Activated naive CD8-positive, alpha-beta T cell treated with anti-CD3 and anti-CD28 coated beads for 36 hours (primary cell): ENCODE measurements around the gene CDH11. TPM values are rescaled to one million over a fixed set of nuclear protein-coding genes. Genes with fewer than 3 reads are reported as not detected.

Source experiments
- DNase-seq: peaks from one replicate; pipeline ENCODE4 v3.0.0; 2021
- H3K27ac Mint-ChIP-seq: one replicate; pipeline ENCODE4 v1.8.0; 2022; ENCODE audit warnings: mild to moderate bottlenecking, moderate library complexity, mixed read lengths
- H3K27me3 Mint-ChIP-seq: one replicate; pipeline ENCODE4 v1.8.0; 2022; ENCODE audit warnings: mild to moderate bottlenecking, mixed read lengths
- H3K36me3 Mint-ChIP-seq: one replicate; pipeline ENCODE4 v1.8.0; 2021; ENCODE audit warnings: mild to moderate bottlenecking, mixed read lengths
- H3K4me1 Mint-ChIP-seq: one replicate; pipeline ENCODE4 v1.8.0; 2021; ENCODE audit warnings: mixed read lengths
- H3K4me3 Mint-ChIP-seq: one replicate; pipeline ENCODE4 v1.8.0; 2022; ENCODE audit warnings: mild to moderate bottlenecking, moderate library complexity, mixed read lengths
- H3K9me3 Mint-ChIP-seq: one replicate; pipeline ENCODE4 v1.8.0; 2022; ENCODE audit warnings: mixed read lengths
- total RNA-seq, 2 experiments: library from RNA; stranded (reverse); gene quantifications; one replicate each; pipeline ENCODE4 v1.2.3, GENCODE V29; 2021

Gene CDH11
- total RNA-seq, 2 experiments from 2014 or later: not detected

DNA sequence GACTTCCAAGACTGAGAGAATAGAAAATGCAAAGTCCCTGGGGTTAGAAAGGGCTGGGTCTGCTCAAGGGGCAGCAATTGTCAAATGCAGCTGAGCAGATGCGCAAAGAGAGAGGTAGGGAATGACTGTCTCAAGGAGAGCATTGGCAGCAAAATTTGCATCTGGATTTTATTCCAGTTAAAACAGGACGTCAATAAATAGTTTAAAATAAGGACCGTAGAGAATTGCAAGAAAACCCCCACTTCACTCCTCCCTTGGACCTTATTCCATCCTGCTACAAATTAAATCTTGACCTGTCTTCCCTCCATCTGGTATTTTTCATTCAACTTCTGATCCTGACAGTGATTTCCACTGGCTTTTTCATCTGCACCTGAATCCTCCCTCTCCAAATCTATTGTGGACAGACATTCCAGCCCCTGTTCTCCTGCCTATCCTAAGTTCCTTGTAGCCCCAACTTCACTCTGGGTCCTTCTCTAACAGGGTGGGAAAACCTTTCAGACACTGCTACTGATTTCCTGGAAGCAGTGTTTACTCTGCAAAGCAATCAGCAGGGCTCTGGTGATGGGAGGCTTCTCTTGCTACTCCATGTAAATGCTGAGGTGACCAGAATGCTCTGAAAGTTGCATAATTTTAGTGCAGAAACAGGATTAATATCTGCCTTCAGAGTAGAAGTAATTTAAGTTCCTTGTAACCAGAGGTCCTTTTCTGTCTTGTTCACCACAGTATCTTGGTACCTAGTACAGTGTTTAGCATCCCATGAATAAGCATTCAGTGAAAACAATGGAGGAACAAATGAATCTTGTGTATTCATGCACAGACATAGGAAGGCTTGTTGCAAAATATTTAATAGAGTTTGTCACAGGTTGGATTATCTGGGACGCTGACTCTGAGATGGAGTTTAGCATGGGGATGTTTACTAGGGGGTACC is 79.2 kb downstream of the CDH11 start:
- DNase-seq: no peak
- Mint-ChIP-seq H3K4me1 (no peaks in the 10 kb centered on the region), H3K9me3 (peaks cover 6% of the 10 kb centered on the region), H3K27me3 (no peaks in the 10 kb centered on the region), H3K36me3 (no peaks in the 10 kb centered on the region), H3K27ac (no peak overlapping the region), H3K4me3 (no peak overlapping the region)

DNA sequence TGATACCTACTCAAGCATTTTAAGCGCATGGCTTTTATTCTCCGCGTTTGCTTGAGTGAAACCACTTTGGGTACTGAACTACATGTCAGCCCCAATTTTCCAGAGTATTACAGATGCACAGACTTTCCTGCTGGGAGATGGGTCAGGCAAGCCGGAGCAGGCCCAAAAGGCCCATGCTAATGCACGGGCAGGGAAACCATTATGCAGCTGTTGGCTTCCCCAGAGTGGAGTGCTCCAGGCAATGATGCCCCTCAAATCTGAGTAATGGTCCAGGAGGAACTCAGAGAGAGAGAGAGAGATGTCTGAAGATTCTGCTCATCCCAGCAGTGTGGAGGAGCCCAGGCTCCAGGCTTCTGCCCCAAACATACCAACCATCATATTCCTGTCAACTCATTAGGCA is 80.2 kb downstream of the CDH11 start:
- Mint-ChIP-seq H3K4me1 (no peaks in the 10 kb centered on the region), H3K4me3 (no peak overlapping the region), H3K27me3 (no peaks in the 10 kb centered on the region), H3K9me3 (peaks cover 7% of the 10 kb centered on the region), H3K27ac (no peak overlapping the region), H3K36me3 (no peaks in the 10 kb centered on the region)
- no peak for DNase-seq

DNA sequence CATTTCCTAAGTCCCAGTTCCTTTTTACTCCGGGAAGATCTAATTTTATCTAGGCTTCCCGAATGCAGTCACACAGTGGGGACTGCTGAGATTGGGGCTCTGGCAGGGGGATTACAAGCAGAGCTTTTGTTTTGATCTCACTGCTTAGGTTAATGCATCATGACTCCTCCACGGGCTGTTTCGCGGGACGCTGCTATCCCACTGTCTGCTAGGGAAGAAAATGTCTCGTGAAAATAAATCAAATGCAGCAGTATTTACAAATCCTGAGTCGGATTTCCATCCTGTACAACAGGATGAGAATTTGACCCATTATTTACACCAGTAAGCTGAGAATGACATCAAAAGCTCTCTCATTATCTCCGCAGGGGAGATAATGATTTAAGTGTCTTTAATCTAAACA is 83.8 kb downstream of the CDH11 start:
- no peaks in the 10 kb centered on the region for H3K4me1 Mint-ChIP-seq
- peaks cover 7% of the 10 kb centered on the region for H3K9me3 Mint-ChIP-seq
- H3K27ac Mint-ChIP-seq: no peak overlapping the region

DNA sequence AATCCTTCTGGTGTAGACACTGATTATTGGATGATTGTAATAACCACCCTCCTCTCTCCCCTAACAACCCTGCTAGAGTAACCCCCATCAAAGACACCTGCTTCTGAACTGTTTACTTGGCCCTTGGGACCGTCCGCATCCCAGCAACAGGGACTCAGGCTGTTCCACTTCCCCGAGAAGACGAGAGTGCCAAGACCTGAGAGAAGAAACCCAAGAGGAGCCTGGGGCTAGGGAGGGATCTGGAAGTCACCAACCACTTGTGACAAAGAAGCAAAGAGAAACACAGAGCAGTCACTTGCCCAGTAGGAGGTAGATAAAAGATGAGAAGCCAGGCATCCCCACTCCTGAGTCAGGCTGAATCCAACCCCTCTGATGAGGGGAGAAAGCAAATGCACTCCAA is 84.3 kb downstream of the CDH11 start:
- Mint-ChIP-seq H3K4me1 (no peaks in the 10 kb centered on the region), H3K27ac (no peak overlapping the region), H3K4me3 (no peak overlapping the region), H3K27me3 (no peaks in the 10 kb centered on the region), H3K36me3 (no peaks in the 10 kb centered on the region), H3K9me3 (peaks cover 7% of the 10 kb centered on the region)
- DNase-seq: no peak

More for the DNA sequence above, 83.8 kb downstream of the CDH11 start:
- H3K36me3 Mint-ChIP-seq: no peaks in the 10 kb centered on the region
- H3K27me3 Mint-ChIP-seq: no peaks in the 10 kb centered on the region
- DNase-seq: no peak
- no peak overlapping the region for H3K4me3 Mint-ChIP-seq

DNA sequence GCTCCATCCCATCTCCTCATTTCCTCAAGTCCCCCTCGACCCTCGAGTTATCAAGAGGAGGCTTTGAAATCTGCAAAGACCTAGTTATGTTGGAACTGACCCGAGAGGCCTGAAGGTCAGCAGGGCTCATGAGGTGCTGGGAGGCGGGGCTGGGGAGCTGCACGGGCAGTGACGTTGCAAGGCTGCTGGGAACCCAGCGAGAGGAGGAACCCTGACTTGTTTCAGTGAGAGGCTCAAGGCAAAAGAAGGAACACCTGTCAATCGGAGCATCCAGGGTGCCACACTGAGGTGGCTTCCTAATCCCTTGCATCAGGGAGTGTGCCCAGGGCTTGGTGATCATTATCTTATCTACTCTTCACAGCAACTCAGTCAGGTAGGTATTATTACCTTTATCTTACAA is 86.9 kb downstream of the CDH11 start:
- Mint-ChIP-seq H3K4me1 (no peaks in the 10 kb centered on the region), H3K4me3 (no peak overlapping the region), H3K27ac (no peak overlapping the region), H3K9me3 (peaks cover 7% of the 10 kb centered on the region), H3K27me3 (no peaks in the 10 kb centered on the region), H3K36me3 (no peaks in the 10 kb centered on the region)
- DNase-seq: no peak

DNA sequence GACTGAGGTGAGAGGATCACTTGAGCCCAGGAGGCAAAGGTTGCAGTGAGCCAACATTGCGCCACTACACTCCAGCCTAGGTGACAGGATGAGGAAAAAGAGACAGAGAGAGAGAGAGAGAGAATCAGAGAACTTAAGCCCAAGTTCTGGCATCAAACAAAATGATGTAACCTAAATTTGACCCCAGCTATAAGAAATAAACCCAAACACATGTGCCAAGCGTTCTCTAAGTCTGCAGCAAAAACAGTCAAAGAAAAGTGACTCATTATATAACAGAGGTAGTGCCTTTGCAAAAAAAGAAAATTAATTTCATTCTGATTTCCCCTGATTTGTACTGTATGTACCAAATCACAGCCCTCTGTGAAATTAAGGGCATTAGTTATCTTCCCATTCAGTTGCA is 89.5 kb downstream of the CDH11 start:
- H3K36me3 Mint-ChIP-seq: no peaks in the 10 kb centered on the region
- no peak overlapping the region for H3K27ac Mint-ChIP-seq
- H3K27me3 Mint-ChIP-seq: no peaks in the 10 kb centered on the region
- H3K9me3 Mint-ChIP-seq: peaks cover 4% of the 10 kb centered on the region
- DNase-seq: no peak
- no peaks in the 10 kb centered on the region for H3K4me1 Mint-ChIP-seq
- no peak overlapping the region for H3K4me3 Mint-ChIP-seq

DNA sequence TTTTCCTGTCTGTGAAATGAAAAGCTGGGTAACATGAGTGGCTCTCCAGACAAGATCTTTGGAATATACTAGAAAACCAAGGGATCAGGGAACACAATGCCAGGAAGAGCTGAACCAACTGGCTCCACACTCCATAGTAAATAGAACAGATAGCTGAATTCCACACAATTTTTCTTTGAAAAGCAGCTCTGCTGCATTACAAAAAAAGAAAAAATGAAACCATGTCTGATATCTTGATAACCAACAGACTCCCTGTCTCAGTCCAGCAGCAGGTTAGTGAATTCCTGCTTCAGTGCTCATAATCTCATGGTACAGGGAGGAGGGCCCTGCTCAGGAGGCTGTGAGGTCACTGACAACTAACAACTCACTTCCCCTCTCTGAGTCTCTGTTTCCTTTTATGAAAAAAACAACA is 97.1 kb downstream of the CDH11 start:
- no peaks in the 10 kb centered on the region for H3K36me3 Mint-ChIP-seq
- peaks cover 4% of the 10 kb centered on the region for H3K9me3 Mint-ChIP-seq
- H3K4me3 Mint-ChIP-seq: no peak overlapping the region
- H3K27ac Mint-ChIP-seq: no peak overlapping the region
- DNase-seq: no peak
- no peaks in the 10 kb centered on the region for H3K4me1 Mint-ChIP-seq
- H3K27me3 Mint-ChIP-seq: no peaks in the 10 kb centered on the region

DNA sequence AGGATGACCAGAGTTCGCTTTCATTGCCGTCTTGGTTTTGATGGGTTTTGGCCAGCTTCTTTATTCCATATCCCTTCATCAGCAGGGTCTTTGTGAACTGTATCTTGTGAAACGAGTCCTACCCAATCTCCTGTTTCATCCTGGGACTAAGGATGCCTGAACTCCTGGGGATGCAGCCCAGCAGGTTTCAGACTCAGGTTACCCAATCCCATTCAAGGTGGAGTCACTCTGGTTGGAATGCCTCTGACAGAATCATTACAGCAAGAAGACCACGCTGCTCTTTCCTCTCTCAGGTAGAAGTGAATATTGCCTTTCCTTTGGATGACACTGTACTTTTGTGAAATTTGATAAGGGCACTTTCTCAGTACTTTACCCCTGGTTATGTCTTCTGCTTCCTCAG is 98.1 kb downstream of the CDH11 start:
- Mint-ChIP-seq H3K4me1 (no peaks in the 10 kb centered on the region), H3K36me3 (no peaks in the 10 kb centered on the region), H3K4me3 (no peak overlapping the region), H3K27ac (no peak overlapping the region), H3K27me3 (no peaks in the 10 kb centered on the region), H3K9me3 (peaks cover 4% of the 10 kb centered on the region)
- DNase-seq: no peak

DNA sequence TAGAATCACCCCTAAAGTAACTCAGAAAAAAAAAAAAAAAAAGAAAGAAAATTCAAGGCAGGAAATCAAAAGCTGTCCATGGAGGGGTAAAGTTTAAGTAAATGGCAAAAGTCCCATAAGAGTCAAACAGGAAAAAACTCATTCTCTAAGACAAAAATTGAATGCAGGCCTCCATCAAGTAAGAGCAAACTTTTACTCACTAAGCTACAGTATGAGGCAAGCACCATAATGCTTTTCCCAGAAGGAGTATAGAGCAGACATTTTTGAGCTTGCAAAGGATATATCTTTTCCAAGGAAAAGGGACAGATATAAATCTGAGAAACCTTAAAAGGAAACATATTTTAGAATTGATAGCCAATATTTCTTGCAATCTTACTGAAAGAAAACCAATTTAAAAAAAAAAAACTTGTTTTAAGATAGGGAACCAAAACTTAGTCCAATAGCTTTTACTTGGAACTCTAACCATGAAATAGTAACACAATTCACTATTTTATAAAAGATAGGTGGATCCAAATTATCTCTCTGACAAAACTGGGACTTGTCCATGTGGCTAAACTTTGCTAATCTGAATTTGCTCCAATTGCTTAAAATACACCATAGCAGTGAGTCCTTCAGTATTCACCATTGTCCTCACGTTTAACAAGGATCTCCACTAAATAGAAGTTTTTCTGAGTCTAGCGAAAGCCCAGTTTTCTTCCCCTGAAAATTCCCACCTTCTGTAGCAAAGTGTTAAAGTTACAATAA is 99.8 kb downstream of the CDH11 start:
- H3K9me3 Mint-ChIP-seq: peaks cover 1% of the 10 kb centered on the region
- no peaks in the 10 kb centered on the region for H3K36me3 Mint-ChIP-seq
- H3K27me3 Mint-ChIP-seq: no peaks in the 10 kb centered on the region
- H3K27ac Mint-ChIP-seq: no peak overlapping the region
- H3K4me3 Mint-ChIP-seq: no peak overlapping the region
- no peaks in the 10 kb centered on the region for H3K4me1 Mint-ChIP-seq
- no peak for DNase-seq

DNA sequence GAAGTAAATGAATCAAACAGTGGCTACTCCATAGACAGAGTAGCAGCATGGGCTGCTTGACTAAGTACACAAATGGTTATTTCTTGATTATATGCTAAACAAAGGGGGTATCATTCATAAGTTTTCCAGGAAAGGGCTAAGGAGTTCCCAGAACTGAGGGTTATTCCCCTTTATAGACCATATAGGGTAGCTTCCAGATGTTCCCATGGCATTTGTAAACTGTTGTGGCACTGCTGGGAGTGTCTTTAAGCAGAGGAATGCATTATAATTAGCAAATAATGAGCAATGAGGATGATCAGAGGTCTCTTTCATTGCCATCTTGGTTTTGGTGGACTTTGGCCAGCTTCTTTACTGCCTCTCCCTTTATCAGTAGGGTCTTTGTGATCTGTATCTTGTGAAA is 105.1 kb downstream of the CDH11 start:
- no peaks in the 10 kb centered on the region for H3K36me3 Mint-ChIP-seq
- H3K27me3 Mint-ChIP-seq: no peaks in the 10 kb centered on the region
- no peak overlapping the region for H3K27ac Mint-ChIP-seq
- H3K4me1 Mint-ChIP-seq: no peaks in the 10 kb centered on the region
- H3K4me3 Mint-ChIP-seq: no peak overlapping the region
- peaks cover 4% of the 10 kb centered on the region for H3K9me3 Mint-ChIP-seq
- DNase-seq: no peak

DNA sequence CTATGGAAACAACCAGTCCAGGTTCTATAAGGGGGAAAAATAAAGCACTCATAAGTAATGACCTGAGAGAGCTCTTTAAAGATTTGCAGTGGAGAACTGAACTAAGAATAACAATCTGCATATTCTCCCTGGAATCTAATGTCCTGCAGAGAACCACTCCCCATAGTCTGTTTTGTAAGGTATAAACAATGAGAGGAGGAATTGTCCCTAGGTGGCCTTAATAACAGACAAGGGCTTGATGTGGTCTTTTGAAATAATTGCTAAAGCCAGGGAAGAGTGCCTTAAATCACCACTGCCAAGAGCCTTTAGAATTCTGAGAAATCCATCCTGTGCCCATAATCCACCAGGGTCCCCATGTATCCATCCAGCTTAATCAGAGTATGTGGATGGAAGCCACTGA is 106.3 kb downstream of the CDH11 start:
- Mint-ChIP-seq H3K4me1 (no peaks in the 10 kb centered on the region), H3K4me3 (no peak overlapping the region)

DNA sequence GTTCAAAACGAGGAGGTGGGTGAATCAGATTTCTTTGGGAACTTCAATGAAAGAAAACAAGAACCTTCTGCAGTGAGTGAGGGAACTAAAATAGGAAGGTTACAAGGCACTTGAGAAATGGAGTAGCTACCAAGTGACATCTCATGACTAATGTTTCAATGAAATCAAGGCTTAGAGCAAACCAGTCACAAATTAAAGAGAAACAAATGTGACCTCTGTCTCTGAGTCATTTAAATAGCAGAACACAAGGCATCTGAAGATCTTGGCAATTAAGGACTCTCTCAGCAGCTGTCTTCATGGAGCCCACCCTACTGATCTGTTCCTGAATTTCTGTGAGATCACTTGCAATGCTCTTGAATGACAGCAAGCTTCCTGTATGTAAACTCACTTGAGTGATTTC is 109.5 kb downstream of the CDH11 start:
- Mint-ChIP-seq H3K4me3 (no peak overlapping the region), H3K4me1 (no peaks in the 10 kb centered on the region), H3K27me3 (no peaks in the 10 kb centered on the region), H3K27ac (no peak overlapping the region), H3K9me3 (peaks cover 3% of the 10 kb centered on the region), H3K36me3 (no peaks in the 10 kb centered on the region)
- no peak for DNase-seq

More for the DNA sequence above, 106.3 kb downstream of the CDH11 start:
- Mint-ChIP-seq H3K36me3 (no peaks in the 10 kb centered on the region), H3K27me3 (no peaks in the 10 kb centered on the region), H3K27ac (no peak overlapping the region), H3K9me3 (peaks cover 4% of the 10 kb centered on the region)
- DNase-seq: no peak

DNA sequence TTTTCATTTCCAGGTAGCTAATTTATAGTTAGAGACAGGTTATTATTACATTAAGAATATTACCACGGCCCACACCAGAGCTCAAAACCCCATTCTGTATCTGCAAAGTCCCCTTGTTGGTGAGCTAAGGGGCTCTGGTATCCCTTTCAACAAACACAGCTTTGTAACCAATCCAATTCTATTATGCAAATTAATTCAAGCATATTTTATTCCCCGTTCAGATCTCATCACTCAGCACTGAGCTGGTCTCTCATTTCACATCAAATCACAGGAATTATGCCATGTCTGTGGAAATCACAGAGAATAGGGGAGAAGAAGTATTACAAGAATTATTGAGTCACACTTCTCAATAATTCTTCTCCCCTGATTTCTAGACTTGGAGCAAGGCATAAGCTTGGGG is 111.7 kb downstream of the CDH11 start:
- Mint-ChIP-seq H3K9me3 (peaks cover 3% of the 10 kb centered on the region), H3K4me1 (no peaks in the 10 kb centered on the region), H3K36me3 (no peaks in the 10 kb centered on the region), H3K27me3 (no peaks in the 10 kb centered on the region), H3K27ac (no peak overlapping the region), H3K4me3 (no peak overlapping the region)
- DNase-seq: no peak

DNA sequence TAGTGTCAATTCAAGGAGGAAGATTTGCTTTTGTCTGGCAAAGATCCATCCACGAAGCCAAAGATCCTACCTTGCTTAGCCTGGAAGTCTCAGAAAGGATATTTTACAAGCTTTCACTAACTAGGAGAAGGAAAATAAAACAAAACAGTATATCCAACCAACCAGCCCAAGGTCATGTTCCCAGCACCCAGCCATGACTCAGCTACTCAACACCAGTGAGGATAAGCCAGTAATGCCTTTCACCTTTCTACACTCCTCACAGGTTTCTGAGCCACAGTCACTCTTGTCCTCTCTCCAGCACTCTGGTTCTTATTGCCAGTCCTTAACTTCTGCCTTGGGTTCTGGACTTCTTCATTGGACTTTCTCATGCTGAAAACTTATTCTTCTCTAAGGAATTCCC is 116.2 kb downstream of the CDH11 start:
- Mint-ChIP-seq H3K36me3 (no peaks in the 10 kb centered on the region), H3K9me3 (no peaks in the 10 kb centered on the region), H3K27me3 (no peaks in the 10 kb centered on the region), H3K27ac (no peak overlapping the region), H3K4me3 (no peak overlapping the region), H3K4me1 (no peaks in the 10 kb centered on the region)
- no peak for DNase-seq

DNA sequence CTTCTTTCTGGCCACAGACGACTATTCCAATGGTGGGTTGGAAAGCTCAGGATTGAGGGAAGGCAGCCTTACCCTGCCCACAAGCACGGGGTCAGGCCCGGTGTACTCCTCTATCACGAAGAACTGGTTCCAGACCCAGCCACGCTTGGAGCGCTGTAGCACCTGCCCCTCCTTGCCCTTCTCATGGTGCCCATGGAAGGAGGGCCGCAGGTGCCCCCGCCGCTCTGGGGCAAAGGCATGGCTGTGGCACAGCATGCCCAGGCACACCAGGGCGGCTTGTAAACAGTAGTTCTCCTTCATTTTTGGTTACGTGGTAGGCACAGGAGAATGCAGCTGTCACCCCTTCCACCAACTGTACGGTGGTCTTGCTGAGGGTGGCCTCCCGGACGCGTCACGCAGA is 117.3 kb downstream of the CDH11 start:
- Mint-ChIP-seq H3K36me3 (no peaks in the 10 kb centered on the region), H3K4me3 (no peak overlapping the region), H3K4me1 (no peaks in the 10 kb centered on the region), H3K9me3 (no peaks in the 10 kb centered on the region), H3K27ac (no peak overlapping the region), H3K27me3 (no peaks in the 10 kb centered on the region)
- DNase-seq: no peak

DNA sequence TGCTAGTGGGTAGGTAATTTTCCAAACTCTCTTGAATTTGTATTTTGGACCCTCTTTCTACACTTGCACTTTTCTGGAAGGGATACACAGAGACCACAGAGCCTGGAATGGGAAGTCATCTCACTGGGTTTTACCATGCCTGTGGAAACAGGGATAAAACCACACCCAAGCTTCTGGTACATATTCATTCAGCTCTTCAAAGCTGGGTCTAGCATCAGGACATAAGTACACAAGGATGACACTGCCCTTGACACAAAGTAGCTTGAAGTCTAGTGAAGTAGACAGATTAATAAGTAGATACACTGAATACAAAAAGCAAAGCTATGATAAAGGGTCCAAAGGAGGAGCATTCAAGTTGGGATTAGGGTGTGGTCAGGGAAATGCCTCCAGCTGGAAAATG is 118.2 kb downstream of the CDH11 start:
- Mint-ChIP-seq H3K27ac (no peak overlapping the region), H3K27me3 (no peaks in the 10 kb centered on the region), H3K4me1 (no peaks in the 10 kb centered on the region), H3K9me3 (no peaks in the 10 kb centered on the region), H3K4me3 (no peak overlapping the region), H3K36me3 (no peaks in the 10 kb centered on the region)
- DNase-seq: no peak
